Measurements from ENCODE around the gene HOXC9. TPM values are rescaled to one million over a fixed set of nuclear protein-coding genes. Genes with fewer than 3 reads are reported as not detected.

HOXC9 gene
- not detected for total RNA-seq

DNA sequence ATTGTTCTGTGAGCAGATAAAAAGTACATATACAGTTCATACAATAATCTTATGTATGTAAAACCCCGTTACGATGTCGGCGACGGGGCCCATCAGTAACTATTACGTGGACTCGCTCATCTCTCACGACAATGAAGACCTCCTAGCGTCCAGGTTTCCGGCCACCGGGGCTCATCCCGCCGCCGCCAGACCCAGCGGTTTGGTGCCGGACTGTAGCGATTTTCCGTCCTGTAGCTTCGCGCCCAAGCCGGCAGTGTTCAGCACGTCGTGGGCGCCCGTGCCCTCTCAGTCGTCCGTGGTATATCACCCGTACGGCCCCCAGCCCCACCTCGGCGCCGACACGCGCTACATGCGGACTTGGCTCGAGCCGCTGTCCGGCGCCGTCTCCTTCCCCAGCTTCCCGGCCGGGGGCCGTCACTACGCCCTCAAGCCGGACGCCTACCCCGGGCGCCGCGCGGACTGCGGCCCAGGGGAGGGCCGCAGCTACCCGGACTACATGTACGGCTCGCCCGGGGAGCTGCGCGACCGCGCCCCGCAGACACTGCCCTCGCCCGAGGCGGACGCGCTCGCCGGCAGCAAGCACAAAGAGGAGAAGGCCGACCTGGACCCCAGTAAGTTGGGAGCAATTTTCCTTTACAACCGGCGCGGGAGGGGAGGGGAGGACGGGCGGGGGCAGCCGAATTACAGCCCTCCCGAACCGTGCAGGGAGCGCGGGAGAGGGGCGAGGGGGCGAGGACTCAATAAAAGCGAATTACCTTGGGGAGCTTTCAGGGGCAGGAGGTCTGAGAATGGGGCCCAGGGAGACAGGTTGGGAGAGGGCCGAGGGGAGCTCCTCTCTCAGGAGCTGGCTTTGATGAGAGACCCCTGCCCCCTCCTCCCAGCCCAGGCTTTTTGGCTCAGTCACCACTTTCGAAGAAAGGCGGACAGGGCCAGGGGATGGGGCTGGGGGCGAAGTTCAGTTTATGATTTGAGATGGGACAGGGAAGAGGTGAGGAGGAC is at the start of gene HOXC9:
HOXC9 (plus strand) TSS at position 46 of the 999 bp plus-strand sequence; CDS start at position 74, 28 bp downstream.
- Mint-ChIP-seq H3K27me3 (peaks cover 97% of the 10 kb centered on the region), H3K9me3 (ENCODE audit: low read depth) (no peaks in the 10 kb centered on the region), H3K36me3 (no peaks in the 10 kb centered on the region), H3K4me1 (peaks cover 10% of the 10 kb centered on the region), H3K4me3 (peak within 1 kb of the TSS; percentile 42), H3K27ac (no peak within 1 kb of the TSS)
- no peak for ATAC-seq
- no peak for DNase-seq
- CTCF ChIA-PET = interaction anchor here (0.6 to 6.1 kb wide), 10 partner anchors 10 to 215 kb away, joined by 3 to 41 read pairs (median 3); partner anchors contain the start of genes HOXC10 and HOXC5

- Mint-ChIP-seq H3K27ac (no peak overlapping the region), H3K36me3 (no peaks in the 10 kb centered on the region), H3K9me3 (ENCODE audit: low read depth) (no peaks in the 10 kb centered on the region), H3K4me3 (no peak overlapping the region), H3K27me3 (peaks cover 95% of the 10 kb centered on the region), H3K4me1 (no peaks in the 10 kb centered on the region)
- ATAC-seq (no peak), DNase-seq (no peak)
- CTCF ChIA-PET = no interaction called here
These were observed 49.6 kb upstream of the HOXC9 start for GRCh38 chr12:53950437-53950773.

- CTCF ChIA-PET = interaction anchor here (1.1 kb wide), 1 partner anchor 49 kb away, joined by 3 read pairs; the partner anchor contains the start of gene HOXC9
- Mint-ChIP-seq H3K27me3 (peaks cover 95% of the 10 kb centered on the region), H3K9me3 (ENCODE audit: low read depth) (no peaks in the 10 kb centered on the region), H3K36me3 (no peaks in the 10 kb centered on the region), H3K4me3 (no peak overlapping the region), H3K27ac (peak overlapping the region; percentile 59), H3K4me1 (no peaks in the 10 kb centered on the region)
- DNase-seq (no peak), ATAC-seq (no peak)
These were observed 49.0 kb upstream of the HOXC9 start for GRCh38 chr12:53950789-53951576.

- CTCF ChIA-PET = interaction anchor here (1.1 to 1.5 kb wide), 4 partner anchors 9 to 82 kb away, joined by 3 to 5 read pairs (median 3); partner anchors contain the start of genes HOXC5 and HOXC9
These were observed 48.2 kb upstream of the HOXC9 start for GRCh38 chr12:53951577-53952334.

DNA sequence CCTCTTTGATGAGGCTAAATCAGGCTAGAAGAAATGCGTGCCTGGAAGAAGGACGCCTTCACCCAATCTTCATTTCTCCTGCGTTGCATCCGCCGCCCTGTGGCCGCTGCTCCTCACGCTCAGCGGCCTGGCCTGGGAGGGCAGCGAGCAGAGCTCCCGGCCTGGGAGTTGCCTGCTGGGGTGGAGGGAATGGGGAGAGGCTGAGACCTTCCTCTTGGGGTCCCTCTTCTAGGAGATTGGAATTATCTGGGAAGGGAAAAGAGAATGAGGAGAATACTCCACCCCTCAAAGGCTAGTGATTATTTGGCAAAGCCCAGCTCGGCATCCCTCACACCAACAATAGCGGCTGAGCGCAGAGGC is 47.6 kb upstream of the HOXC9 start:
- peaks cover 96% of the 10 kb centered on the region for H3K27me3 Mint-ChIP-seq
- H3K27ac Mint-ChIP-seq = peak overlapping the region; percentile 59
- CTCF ChIA-PET = interaction anchor here (0.7 to 1.5 kb wide), 6 partner anchors 9 to 81 kb away, joined by 3 to 5 read pairs (median 3); partner anchors contain the start of genes HOXC5 and HOXC9
- no peak for ATAC-seq
- DNase-seq = no peak
- no peak overlapping the region for H3K4me3 Mint-ChIP-seq
- peaks cover 2% of the 10 kb centered on the region for H3K4me1 Mint-ChIP-seq
- no peaks in the 10 kb centered on the region for H3K36me3 Mint-ChIP-seq
- H3K9me3 Mint-ChIP-seq (ENCODE audit: low read depth) = no peaks in the 10 kb centered on the region

More at GRCh38 chr12:53951577-53952334, 48.2 kb upstream of the HOXC9 start:
- no peak for ATAC-seq
- DNase-seq = no peak
- Mint-ChIP-seq H3K9me3 (ENCODE audit: low read depth) (no peaks in the 10 kb centered on the region), H3K27ac (peak overlapping the region; percentile 59), H3K27me3 (peaks cover 95% of the 10 kb centered on the region), H3K4me3 (no peak overlapping the region), H3K36me3 (no peaks in the 10 kb centered on the region), H3K4me1 (peaks cover under 1% of the 10 kb centered on the region)

- DNase-seq = no peak
- Mint-ChIP-seq H3K27me3 (peaks cover 96% of the 10 kb centered on the region), H3K4me1 (peaks cover 2% of the 10 kb centered on the region), H3K9me3 (ENCODE audit: low read depth) (no peaks in the 10 kb centered on the region), H3K4me3 (no peak overlapping the region), H3K36me3 (no peaks in the 10 kb centered on the region), H3K27ac (peak overlapping the region; percentile 61)
- no peak for ATAC-seq
- CTCF ChIA-PET = interaction anchor here (0.7 to 1.8 kb wide), 7 partner anchors 8 to 248 kb away, joined by 3 to 5 read pairs (median 3); partner anchors contain the start of genes HOXC13 and HOXC5
These were observed 46.9 kb upstream of the HOXC9 start for GRCh38 chr12:53952871-53953734.

GRCh38 chr12:53953831-53954693 is 45.9 kb upstream of the HOXC9 start:
- CTCF ChIA-PET = interaction anchor here (0.7 to 1.8 kb wide), 3 partner anchors 16 to 247 kb away, joined by 3 to 5 read pairs (median 4); partner anchors contain the start of gene HOXC13
- H3K27ac Mint-ChIP-seq = no peak overlapping the region
- peaks cover 2% of the 10 kb centered on the region for H3K4me1 Mint-ChIP-seq

DNA sequence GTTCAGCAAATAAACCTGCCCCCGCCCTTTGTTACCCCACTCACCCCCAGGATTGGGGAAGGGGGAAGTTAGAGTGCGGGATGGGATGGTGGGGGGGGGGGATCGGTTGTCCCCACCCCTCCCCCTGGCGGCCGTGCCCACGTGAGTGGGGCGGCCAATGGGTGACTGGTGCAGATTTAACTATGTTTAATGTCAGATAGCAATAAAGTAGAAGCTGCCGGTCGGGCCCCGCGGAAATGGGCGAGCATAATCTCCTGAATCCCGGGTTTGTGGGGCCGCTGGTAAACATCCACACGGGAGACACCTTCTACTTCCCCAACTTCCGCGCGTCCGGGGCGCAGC is 45.3 kb upstream of the HOXC9 start, which contains the start of gene HOXC12:
HOXC12 (plus strand) TSS at position 210 of the 342 bp plus-strand sequence; CDS start at position 237, 27 bp downstream.
- Mint-ChIP-seq H3K27ac (peak within 1 kb of the TSS; percentile 61), H3K4me3 (no peak within 1 kb of the TSS), H3K4me1 (peaks cover 2% of the 10 kb centered on the region), H3K36me3 (no peaks in the 10 kb centered on the region), H3K27me3 (peaks cover 94% of the 10 kb centered on the region), H3K9me3 (ENCODE audit: low read depth) (no peaks in the 10 kb centered on the region)
- no peak for ATAC-seq
- CTCF ChIA-PET = interaction anchor here (0.7 kb wide), 1 partner anchor 21 kb away, joined by 3 read pairs; no protein-coding TSS in a partner anchor
- no peak for DNase-seq

More at GRCh38 chr12:53953831-53954693, 45.9 kb upstream of the HOXC9 start:
- H3K27me3 Mint-ChIP-seq = peaks cover 94% of the 10 kb centered on the region
- H3K9me3 Mint-ChIP-seq (ENCODE audit: low read depth) = no peaks in the 10 kb centered on the region
- H3K36me3 Mint-ChIP-seq = no peaks in the 10 kb centered on the region
- no peak for ATAC-seq
- no peak for DNase-seq
- no peak overlapping the region for H3K4me3 Mint-ChIP-seq

- DNase-seq (no peak), ATAC-seq (no peak)
- H3K4me3 Mint-ChIP-seq = no peak overlapping the region
- H3K36me3 Mint-ChIP-seq = no peaks in the 10 kb centered on the region
- peaks cover 94% of the 10 kb centered on the region for H3K27me3 Mint-ChIP-seq
- no peaks in the 10 kb centered on the region for H3K9me3 Mint-ChIP-seq (ENCODE audit: low read depth)
- H3K27ac Mint-ChIP-seq = no peak overlapping the region
- CTCF ChIA-PET = interaction anchor here (0.7 to 1.3 kb wide), 2 partner anchors 13 to 20 kb away, joined by 3 read pairs; no protein-coding TSS in a partner anchor
- peaks cover 3% of the 10 kb centered on the region for H3K4me1 Mint-ChIP-seq
These were observed 44.8 kb upstream of the HOXC9 start for GRCh38 chr12:53955036-53955775.

GRCh38 chr12:53955776-53956250 is 44.1 kb upstream of the HOXC9 start:
- peaks cover 6% of the 10 kb centered on the region for H3K4me1 Mint-ChIP-seq
- no peaks in the 10 kb centered on the region for H3K36me3 Mint-ChIP-seq
- CTCF ChIA-PET = interaction anchor here (1.3 kb wide), 1 partner anchor 13 kb away, joined by 3 read pairs; no protein-coding TSS in a partner anchor
- peak overlapping the region; percentile 61 for H3K27ac Mint-ChIP-seq
- H3K27me3 Mint-ChIP-seq = peaks cover 94% of the 10 kb centered on the region
- ATAC-seq (no peak), DNase-seq (no peak)
- H3K9me3 Mint-ChIP-seq (ENCODE audit: low read depth) = no peaks in the 10 kb centered on the region
- H3K4me3 Mint-ChIP-seq = no peak overlapping the region

Data from activated CD8-positive, alpha-beta memory T cell treated with anti-CD3 and anti-CD28 coated beads, Interleukin-2, amount 10 ng/mL, durations not matched to agents 7 days and 5 days (primary cell).